DND-41 (cell line): ENCODE results near the gene MAP1A.

Experiments
- CTCF ChIP-seq: IDR thresholded peaks from 2 replicates; pipeline ENCODE4 v1.5.1; 2012; ENCODE audit warnings: borderline replicate concordance, low read length, moderate library complexity, mild to moderate bottlenecking; ENCODE audit not compliant: poor library complexity, severe bottlenecking; ENCODE audit errors: extremely low read depth
- EZH2 ChIP-seq: IDR thresholded peaks from 3 replicates; pipeline ENCODE4 v1.6.1; 2012; ENCODE audit warnings: borderline replicate concordance, low read depth, mild to moderate bottlenecking, moderate library complexity, low read length, inconsistent platforms; ENCODE audit not compliant: severe bottlenecking

GRCh38 chr15:43531018-43531670, 13.7 kb downstream of the MAP1A start:
- TF ChIP-seq CTCF, result no peak
- TF ChIP-seq EZH2, result no peak
